B cell (primary cell): ENCODE measurements around the gene SWI5. TPM values are rescaled to one million over a fixed set of nuclear protein-coding genes. Genes with fewer than 3 reads are reported as not detected.

ENCODE experiments used
- ATAC-seq: fragments of 200-7000 bp; cut with Tn5 transposase; one replicate; pipeline ENCODE4 v1.10.0; 2021; ENCODE audit warnings: low read depth, mild to moderate bottlenecking, moderate number of reproducible peaks, moderate library complexity
- CTCF ChIA-PET: fragments of 350-600 bp; sonication (Branson Sonifier 250); formaldehyde crosslinking; loops from one replicate; lab custom pipeline; 2021; ENCODE audit warnings: antibody characterized with exemption, inconsistent platforms; lab: Charles Lee
- POLR2A ChIA-PET: fragments of 350-600 bp; sonication (Branson Sonifier 250); formaldehyde crosslinking; loops from one replicate; lab custom pipeline; 2021; ENCODE audit warnings: antibody characterized with exemption; lab: Charles Lee
- DNase-seq: peaks from one replicate; pipeline ENCODE4 v3.0.0; 2013
- H2AFZ ChIP-seq: 2 replicates; pipeline ENCODE4 v1.6.1; 2012; ENCODE audit warnings: mild to moderate bottlenecking, low read depth, low read length; ENCODE audit not compliant: insufficient read depth, poor library complexity, severe bottlenecking
- H3K27ac ChIP-seq, 2 donors: 1 replicate in 1 of 2; 2 replicates in 1 of 2; pipeline ENCODE4 v1.5.1; 2012 to 2013; ENCODE audit warnings: low read length in 2 of 2, mild to moderate bottlenecking in 2 of 2, moderate library complexity in 1 of 2
- H3K27me3 ChIP-seq, 4 experiments: fragments of 200-600 bp in 1 of 4; sonication (generic) in 1 of 4; replicated peaks in 1 of 4; 1 replicate in 2 of 4; 2 replicates in 2 of 4; pipeline versions ENCODE4 v1.6.1 to v1.7.0; 2013 to 2016; ENCODE audit warnings: low read length in 3 of 4, mild to moderate bottlenecking in 2 of 4, mixed read lengths in 1 of 4, moderate library complexity in 1 of 4; ENCODE audit not compliant: insufficient read depth in 4 of 4, control insufficient read depth in 3 of 4; ENCODE audit errors: control extremely low read depth in 1 of 4
- H3K36me3 ChIP-seq, 2 experiments: replicated peaks in 1 of 2; 1 replicate in 1 of 2; 2 replicates in 1 of 2; pipeline versions ENCODE4 v1.6.1 to v1.7.1; 2013; ENCODE audit warnings: low read length in 1 of 2; ENCODE audit not compliant: insufficient read depth in 2 of 2, control insufficient read depth in 1 of 2; ENCODE audit errors: control extremely low read depth in 1 of 2, extremely low read depth in 1 of 2
- H3K4me1 ChIP-seq, 2 donors: fragments of 200-600 bp in 1 of 2; sonication (generic) in 1 of 2; 1 replicate in 1 of 2; 2 replicates in 1 of 2; pipeline versions ENCODE4 v1.5.1 to v1.6.1; 2013 to 2017; ENCODE audit warnings: low read length in 2 of 2; ENCODE audit not compliant: control insufficient read depth in 2 of 2, insufficient read depth in 2 of 2
- H3K4me2 ChIP-seq: replicated peaks from 2 replicates; pipeline ENCODE3; 2012; ENCODE audit warnings: mild to moderate bottlenecking, low read depth, low read length; ENCODE audit not compliant: poor library complexity, severe bottlenecking
- H3K4me3 ChIP-seq, 5 experiments: fragments of 200-600 bp in 1 of 5; sonication (generic) in 1 of 5; 1 replicate in 3 of 5; 2 replicates in 2 of 5; pipeline versions ENCODE4 v1.5.1 to v1.7.0; 2011 to 2016; ENCODE audit warnings: low read length in 4 of 5, mild to moderate bottlenecking in 4 of 5, low read depth in 2 of 5, control low read depth in 1 of 5, moderate library complexity in 1 of 5; ENCODE audit not compliant: insufficient read depth in 1 of 5; ENCODE audit errors: control extremely low read depth in 1 of 5, extremely low read depth in 1 of 5
- H3K79me2 ChIP-seq: fragments of 200-600 bp; sonication (generic); one replicate; pipeline ENCODE4 v1.6.0; 2016; ENCODE audit warnings: low read length; ENCODE audit not compliant: control insufficient read depth, insufficient read depth
- H3K9ac ChIP-seq: fragments of 200-600 bp; sonication (generic); 2 replicates; pipeline ENCODE4 v1.6.1; 2017; ENCODE audit warnings: mild to moderate bottlenecking, low read length, moderate library complexity
- H3K9me3 ChIP-seq, 3 donors: one replicate each; pipeline versions ENCODE4 v1.6.1 to v1.7.1; 2013; ENCODE audit warnings: low read length in 2 of 3; ENCODE audit not compliant: control insufficient read depth in 2 of 3, insufficient read depth in 1 of 3; ENCODE audit errors: control extremely low read depth in 1 of 3
- H4K20me1 ChIP-seq: 2 replicates; pipeline ENCODE4 v1.6.0; 2012; ENCODE audit warnings: mild to moderate bottlenecking, low read length; ENCODE audit not compliant: insufficient read depth, control insufficient read depth, poor library complexity, severe bottlenecking
- H3K27ac Mint-ChIP-seq: one replicate; pipeline ENCODE4 v1.8.0; 2021; ENCODE audit warnings: mixed read lengths
- H3K27me3 Mint-ChIP-seq: one replicate; pipeline ENCODE4 v1.8.0; 2021; ENCODE audit warnings: mixed read lengths
- H3K4me1 Mint-ChIP-seq: one replicate; pipeline ENCODE4 v1.8.0; 2021; ENCODE audit warnings: mixed read lengths
- H3K4me3 Mint-ChIP-seq: one replicate; pipeline ENCODE4 v1.8.0; 2021; ENCODE audit warnings: mixed read lengths
- H3K9me3 Mint-ChIP-seq: one replicate; pipeline ENCODE4 v1.8.0; 2022; ENCODE audit warnings: mixed read lengths; ENCODE audit not compliant: insufficient read depth
- CTCF ChIP-seq: fragments of 200-600 bp; IDR thresholded peaks from one replicate; pipeline ENCODE4 v1.8.0; 2022; ENCODE audit warnings: antibody characterized with exemption, mild to moderate bottlenecking
- EZH2 ChIP-seq: IDR thresholded peaks from 2 replicates; pipeline ENCODE4 v1.6.1; 2012; ENCODE audit warnings: borderline replicate concordance, low read depth, mild to moderate bottlenecking, moderate library complexity, low read length; ENCODE audit not compliant: insufficient read depth, poor library complexity, severe bottlenecking
- WGBS: methylation state at CpG from one replicate; pipeline ENCODE4 v1.1.5; 2013; ENCODE audit warnings: missing lambda C conversion rate; ENCODE audit not compliant: insufficient coverage; 5-methylcytosine and 5-hydroxymethylcytosine counted together
- intact Hi-C: fragments of 100-400 bp; cut with micrococcal nuclease; formaldehyde crosslinking; loops from one replicate; pipeline ENCODE4 v1.10.0; 2022
- polyA plus RNA-seq: library from polyadenylated mRNA; depleted of rRNA; stranded (reverse); fragments of >200 nt; gene quantifications from 2 replicates; pipeline ENCODE4 v1.2.3, GENCODE V29; 2012
- total RNA-seq, 2 donors: library from RNA; stranded (reverse); fragments of 120-200 nt in 1 of 2; gene quantifications; 1 replicate in 1 of 2; 2 replicates in 1 of 2; pipeline versions ENCODE4 v1.2.3 to v1.2.4, GENCODE V29; 2013 to 2022

SWI5 gene
- total and polyA plus RNA-seq, 2 donors (not counting 1 experiment from before 2014, with no cell fraction given), result 8.6 to 23.3 TPM

- Histone ChIP-seq H3K9me3 (no peaks in the 10 kb centered on the region), H4K20me1 (peaks cover 5% of the 10 kb centered on the region), H3K79me2 (peaks cover 44% of the 10 kb centered on the region), H3K27me3 (no peaks in the 10 kb centered on the region), H2AFZ (peak overlapping the region; percentile 94), H3K4me1 (peaks cover 17 to 22% of the 10 kb centered on the region in 2 donors), H3K4me3 (peak overlapping the region; percentile 61 to 95 (median 92)), H3K4me2 (peak overlapping the region; percentile 95), H3K27ac (peak overlapping the region; percentile 45 to 78), H3K36me3 (peaks cover 1 to 18% of the 10 kb centered on the region in 2 experiments), H3K9ac (peak overlapping the region; percentile 73)
- CTCF ChIA-PET, result interaction anchor here (1.1 kb wide), 2 partner anchors 18 to 47 kb away, joined by 3 read pairs; partner anchors contain the start of gene URM1
- Mint-ChIP-seq H3K4me1 (peaks cover 31% of the 10 kb centered on the region), H3K27ac (peak overlapping the region; percentile 98), H3K9me3 (no peaks in the 10 kb centered on the region), H3K27me3 (no peaks in the 10 kb centered on the region), H3K4me3 (peak overlapping the region; percentile 97)
- WGBS, result 49% methylated on average over 8 of the region's 16 CpGs
- intact Hi-C loops, result loop anchor here (5.0 kb wide), 2 partner anchors 131 to 229 kb away; partner anchors contain the start of genes CIZ1 and SPTAN1
- no peak for DNase-seq
- POLR2A ChIA-PET, result no interaction called here
- no peak for TF ChIP-seq EZH2
- no peak for TF ChIP-seq CTCF
- ATAC-seq, result no peak
Observed at GRCh38 chr9:128323212-128323730, 47.2 kb downstream of the SWI5 start.

DNA sequence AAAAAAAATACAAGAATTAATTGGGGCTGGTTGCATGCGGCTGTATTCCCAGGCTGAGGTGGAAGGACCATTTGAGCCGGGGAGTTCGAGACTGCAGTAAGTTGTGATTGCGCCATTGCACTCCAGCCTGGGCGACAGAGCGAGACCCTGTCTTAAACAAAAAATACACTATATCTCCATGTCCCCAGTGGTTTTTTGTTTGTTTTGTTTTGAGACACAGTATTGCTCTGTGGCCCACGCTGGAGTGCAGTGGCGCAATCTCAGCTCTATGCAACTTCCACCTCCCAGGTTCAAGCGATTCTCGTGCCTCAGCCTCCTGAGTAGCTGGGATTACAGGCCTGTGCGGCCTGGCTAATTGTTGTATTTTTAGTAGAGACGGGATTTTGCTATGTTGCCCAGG, 47.7 kb downstream of the SWI5 start:
- Histone ChIP-seq H3K9me3 (no peaks in the 10 kb centered on the region), H3K27me3 (no peaks in the 10 kb centered on the region), H3K4me3 (peak overlapping the region in 3 of 5 experiments; percentile 61 to 95 (median 92)), H3K79me2 (peaks cover 49% of the 10 kb centered on the region), H4K20me1 (peaks cover 5% of the 10 kb centered on the region), H2AFZ (no peak overlapping the region), H3K27ac (no peak overlapping the region), H3K4me2 (peak overlapping the region; percentile 95), H3K9ac (peak overlapping the region; percentile 73), H3K4me1 (peaks cover 17 to 22% of the 10 kb centered on the region in 2 donors), H3K36me3 (peaks cover 2 to 20% of the 10 kb centered on the region in 2 experiments)
- WGBS, result 100% methylated on average over 2 of the region's 12 CpGs
- CTCF ChIA-PET, result interaction anchor here (0.6 to 1.1 kb wide), 3 partner anchors 18 to 47 kb away, joined by 3 read pairs; partner anchors contain the start of gene URM1
- Mint-ChIP-seq H3K27me3 (no peaks in the 10 kb centered on the region), H3K27ac (no peak overlapping the region), H3K4me1 (peaks cover 31% of the 10 kb centered on the region), H3K9me3 (no peaks in the 10 kb centered on the region), H3K4me3 (peak overlapping the region; percentile 97)
- TF ChIP-seq CTCF (no peak), EZH2 (no peak)
- intact Hi-C loops, result loop anchor here (5.0 kb wide), 2 partner anchors 131 to 229 kb away; partner anchors contain the start of genes CIZ1 and SPTAN1
- DNase-seq (no peak), ATAC-seq (no peak)
- POLR2A ChIA-PET, result no interaction called here
